ENCODE results near the gene SERPINA9.

DNA sequence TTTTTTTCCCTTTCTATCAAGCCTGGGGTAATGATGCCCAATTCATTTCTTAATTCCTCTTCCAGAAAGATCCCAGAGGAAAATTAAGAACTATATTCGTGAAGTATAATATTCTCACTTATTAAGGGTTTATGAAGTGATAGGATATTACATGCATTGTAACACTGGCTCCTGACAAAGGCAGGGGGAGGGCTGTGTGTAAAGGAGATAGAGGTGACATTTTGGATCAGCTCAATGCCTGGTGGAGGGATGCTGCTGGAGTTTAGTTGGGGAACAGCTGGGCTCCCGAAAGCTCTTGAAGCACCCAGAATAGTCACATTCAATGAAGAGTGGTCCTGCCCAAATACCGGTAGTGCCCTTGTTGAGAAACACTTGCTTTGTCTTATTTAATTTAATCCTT is 24.2 kb downstream of the SERPINA9 start:
- TF ChIP-seq, protein P1, sequence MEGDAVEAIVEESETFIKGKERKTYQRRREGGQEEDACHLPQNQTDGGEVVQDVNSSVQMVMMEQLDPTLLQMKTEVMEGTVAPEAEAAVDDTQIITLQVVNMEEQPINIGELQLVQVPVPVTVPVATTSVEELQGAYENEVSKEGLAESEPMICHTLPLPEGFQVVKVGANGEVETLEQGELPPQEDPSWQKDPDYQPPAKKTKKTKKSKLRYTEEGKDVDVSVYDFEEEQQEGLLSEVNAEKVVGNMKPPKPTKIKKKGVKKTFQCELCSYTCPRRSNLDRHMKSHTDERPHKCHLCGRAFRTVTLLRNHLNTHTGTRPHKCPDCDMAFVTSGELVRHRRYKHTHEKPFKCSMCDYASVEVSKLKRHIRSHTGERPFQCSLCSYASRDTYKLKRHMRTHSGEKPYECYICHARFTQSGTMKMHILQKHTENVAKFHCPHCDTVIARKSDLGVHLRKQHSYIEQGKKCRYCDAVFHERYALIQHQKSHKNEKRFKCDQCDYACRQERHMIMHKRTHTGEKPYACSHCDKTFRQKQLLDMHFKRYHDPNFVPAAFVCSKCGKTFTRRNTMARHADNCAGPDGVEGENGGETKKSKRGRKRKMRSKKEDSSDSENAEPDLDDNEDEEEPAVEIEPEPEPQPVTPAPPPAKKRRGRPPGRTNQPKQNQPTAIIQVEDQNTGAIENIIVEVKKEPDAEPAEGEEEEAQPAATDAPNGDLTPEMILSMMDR (IDR thresholded peaks at IDR 0.05; ENCODE audit: insufficient read depth, low read length, poor library complexity, severe bottlenecking), result no peak
- no peak for TF ChIP-seq EZH2phosphoT487 (conservative IDR thresholded peaks at IDR 0.05; ENCODE audit: low read length)

Measured in SU-DHL-6 (cell line).